HL-60/S4 treated with phorbol 12-myristate 13-acetate at 8.2 ng/mL for 4 days and 3 days (cell line): Measurements from ENCODE around the gene NKX1-1.

Source experiments
- in situ Hi-C: fragments of 300-500 bp; cut with MboI; formaldehyde crosslinking; loops from 2 replicates; pipeline ENCODE4 v1.15.0; 2022; ENCODE audit warnings: low sequenced_read_pairs

Gene NKX1-1

GRCh38 chr4:1362521-1362920 lies 43.7 kb downstream of the NKX1-1 start:
- in situ Hi-C loops, result loop anchor here (25.0 kb wide), 1 partner anchor 225 kb away; no protein-coding TSS in a partner anchor

- in situ Hi-C loops, result loop anchor here (25.0 kb wide), 1 partner anchor 225 kb away; no protein-coding TSS in a partner anchor
Measured at GRCh38 chr4:1362046-1362445, 44.2 kb downstream of the NKX1-1 start.

GRCh38 chr4:1361431-1361830 lies 44.8 kb downstream of the NKX1-1 start:
- in situ Hi-C loops, result loop anchor here (25.0 kb wide), 1 partner anchor 224 kb away; no protein-coding TSS in a partner anchor

GRCh38 chr4:1360423-1361283 lies 45.6 kb downstream of the NKX1-1 start:
- in situ Hi-C loops, result loop anchor here (25.0 kb wide), 1 partner anchor 223 kb away; no protein-coding TSS in a partner anchor

GRCh38 chr4:1359976-1360375 lies 46.3 kb downstream of the NKX1-1 start:
- in situ Hi-C loops, result loop anchor here (25.0 kb wide), 1 partner anchor 223 kb away; no protein-coding TSS in a partner anchor

GRCh38 chr4:1359144-1359501 lies 47.1 kb downstream of the NKX1-1 start:
- in situ Hi-C loops, result loop anchor here (25.0 kb wide), 1 partner anchor 222 kb away; no protein-coding TSS in a partner anchor

- in situ Hi-C loops, result loop anchor here (25.0 kb wide), 1 partner anchor 221 kb away; no protein-coding TSS in a partner anchor
Measured at GRCh38 chr4:1358421-1359143, 47.7 kb downstream of the NKX1-1 start.

- in situ Hi-C loops, result loop anchor here (25.0 kb wide), 1 partner anchor 220 kb away; no protein-coding TSS in a partner anchor
Measured at GRCh38 chr4:1357356-1358248, 48.6 kb downstream of the NKX1-1 start.

GRCh38 chr4:1356181-1356998 lies 49.9 kb downstream of the NKX1-1 start:
- in situ Hi-C loops, result loop anchor here (25.0 kb wide), 1 partner anchor 219 kb away; no protein-coding TSS in a partner anchor

- in situ Hi-C loops, result loop anchor here (25.0 kb wide), 1 partner anchor 218 kb away; no protein-coding TSS in a partner anchor
Measured at GRCh38 chr4:1355378-1355777, 50.9 kb downstream of the NKX1-1 start.

- in situ Hi-C loops, result loop anchor here (25.0 kb wide), 1 partner anchor 218 kb away; no protein-coding TSS in a partner anchor
Measured at GRCh38 chr4:1354983-1355275, 51.3 kb downstream of the NKX1-1 start.

- in situ Hi-C loops, result loop anchor here (25.0 kb wide), 1 partner anchor 217 kb away; no protein-coding TSS in a partner anchor
Measured at GRCh38 chr4:1354136-1354982, 51.9 kb downstream of the NKX1-1 start.

- in situ Hi-C loops, result loop anchor here (25.0 kb wide), 1 partner anchor 216 kb away; no protein-coding TSS in a partner anchor
Measured at GRCh38 chr4:1353186-1354055, 52.8 kb downstream of the NKX1-1 start.
